ENCODE measurements around the gene LRFN3.

LRFN3 gene

GRCh38 chr19:35993923-35994598 is 57.9 kb downstream of the LRFN3 start:
- no peak for ATAC-seq
- TF ChIP-seq GLIS3 (CRISPR knock-in tag; IDR thresholded peaks at IDR 0.05) (no peak), PPARA (CRISPR knock-in tag; IDR thresholded peaks at IDR 0.05; ENCODE audit: borderline replicate concordance) (no peak), TCF4 (CRISPR knock-in tag; IDR thresholded peaks at IDR 0.05; ENCODE audit: borderline replicate concordance) (no peak)

Data from SK-N-SH treated with all-trans-retinoic acid at 6 μM for 48 hours (cell line).